Right lobe of liver (tissue), 6 donors: ENCODE measurements around the gene UVSSA. TPM values are rescaled to one million over a fixed set of nuclear protein-coding genes. Genes with fewer than 3 reads are reported as not detected.
A peak's percentile ranks its signal among the peaks of the same experiment; 100 is the strongest.

Experiments used
- ATAC-seq, 4 donors: fragments of 200-7000 bp; cut with Tn5 transposase; one replicate each; pipeline ENCODE4 v1.9.1; 2020; ENCODE audit warnings: mild to moderate bottlenecking in 4 of 4, moderate library complexity in 4 of 4
- DNase-seq, 3 donors: peaks; one replicate each; pipeline ENCODE4 v3.0.0-alpha.2; 2020
- H3K27ac ChIP-seq, 3 donors: fragments of 200-600 bp; one replicate each; pipeline ENCODE4 v1.8.0; 2022
- H3K27me3 ChIP-seq, 2 donors: fragments of 200-600 bp; one replicate each; pipeline ENCODE4 v1.8.0; 2022
- H3K36me3 ChIP-seq, 4 donors: fragments of 200-600 bp; sonication (generic) in 1 of 4; one replicate each; pipeline versions ENCODE4 v1.5.1 to v1.8.0; 2017 to 2022; ENCODE audit warnings: control low read depth in 1 of 4
- H3K4me1 ChIP-seq, 4 donors: fragments of 200-600 bp; sonication (generic) in 1 of 4; one replicate each; pipeline versions ENCODE4 v1.5.1 to v1.8.0; 2017 to 2022; ENCODE audit warnings: control low read depth in 1 of 4
- H3K4me3 ChIP-seq, 3 donors: fragments of 200-600 bp; one replicate each; pipeline ENCODE4 v1.8.0; 2022
- H3K9me3 ChIP-seq, 4 donors: fragments of 200-600 bp; sonication (generic) in 1 of 4; one replicate each; pipeline versions ENCODE4 v1.5.1 to v1.8.0; 2017 to 2022; ENCODE audit warnings: control low read depth in 1 of 4
- CTCF ChIP-seq, 4 donors: fragments of 200-600 bp in 3 of 4; fragments of 450-650 bp in 1 of 4; IDR thresholded peaks; one replicate each; pipeline versions ENCODE4 v1.5.1 to v1.8.0; 2016 to 2022; ENCODE audit warnings: antibody characterized with exemption in 4 of 4, mild to moderate bottlenecking in 2 of 4
- POLR2A ChIP-seq: fragments of 450-650 bp; IDR thresholded peaks from one replicate; pipeline ENCODE4 v1.6.1; 2017; ENCODE audit warnings: antibody characterized with exemption, mild to moderate bottlenecking
- WGBS: methylation state at CpG from one replicate; pipeline ENCODE4 v1.1.6; 2018; ENCODE audit warnings: low coverage, low lambda C conversion rate; ENCODE audit not compliant: insufficient coverage; ENCODE audit errors: missing lambda C conversion rate; 5-methylcytosine and 5-hydroxymethylcytosine counted together
- intact Hi-C, 2 donors: fragments of 100-400 bp; cut with DNase I; formaldehyde crosslinking; loops; one replicate each; pipeline versions ENCODE4 v1.11.2 to v1.14.1; 2022
- total RNA-seq, 6 experiments: library from RNA; depleted of rRNA in 2 of 6; stranded (reverse); fragments of >200 nt in 2 of 6; fragmentation: NEBNext Ultra II Directional in 3 of 6; extraction: Animal tissue kit (Norgen Biotek cat#: 25700) in 3 of 6; gene quantifications; one replicate each; pipeline versions ENCODE4 v1.1.0 to v1.2.4, GENCODE V29; 2016 to 2023
- donor health status: DM: no; HTN: yes; CAD: no.
- donor health status: DM: no; HTN: no; CAD: no.
- donor health status: DM: no; HTN: no; CAD: no.
- donor health status: DM: no; HTN: yes; CAD: no.
- donor health status: DM: no; HTN: yes; CAD: no.

UVSSA gene
- total RNA-seq, 6 experiments from 2014 or later: 9.1 to 14.5 (median 11.3) TPM

- Histone ChIP-seq H3K27ac (no peak overlapping the region), H3K9me3 (no peaks in the 10 kb centered on the region), H3K36me3 (peaks cover 0 to 13% (median 1%) of the 10 kb centered on the region in 4 donors), H3K4me1 (peaks cover 0 to 20% (median 4%) of the 10 kb centered on the region in 4 donors), H3K27me3 (no peaks in the 10 kb centered on the region), H3K4me3 (no peak overlapping the region)
- ATAC-seq (no peak), DNase-seq (peak in 1 of 3 donors; percentile 55)
- intact Hi-C loops: loop anchor here (5.0 kb wide), 1 partner anchor 97 kb away; the partner anchor contains the start of gene CTBP1 (in 2 of the 2)
- TF ChIP-seq POLR2A (no peak), CTCF (IDR thresholded peaks at IDR 0.05) (no peak)
- WGBS: 82% methylated on average over 6 of the region's 12 CpGs
Measured at GRCh38 chr4:1344696-1345095, 2.3 kb upstream of the UVSSA start.

- Histone ChIP-seq H3K27me3 (no peaks in the 10 kb centered on the region), H3K9me3 (no peaks in the 10 kb centered on the region), H3K27ac (peak overlapping the region; percentile 65 to 93 (median 83)), H3K36me3 (peaks cover 0 to 1% (median under 1%) of the 10 kb centered on the region in 4 donors), H3K4me1 (peaks cover 0 to 20% (median 4%) of the 10 kb centered on the region in 4 donors), H3K4me3 (peak overlapping the region; percentile 77 to 99 (median 93))
- DNase-seq (peak in 2 of 3 donors; percentile 55 to 72), ATAC-seq (peak in 3 of 4 donors; percentile 0 to 5 (median 4))
- TF ChIP-seq CTCF (IDR thresholded peaks at IDR 0.05) (peak in 1 of 4 donors; percentile 9), POLR2A (peak; percentile 6)
- intact Hi-C loops: loop anchor here in 1 of 2 donors (5.0 kb wide), 1 partner anchor 99 kb away; the partner anchor contains the start of gene CTBP1
- WGBS: 1% methylated on average over 40 of the region's 76 CpGs
Measured at GRCh38 chr4:1345903-1346780, 866 bp upstream of the UVSSA start.

GRCh38 chr4:1347410-1347864, 429 bp downstream of the UVSSA start:
- peak overlapping the region; percentile 88 to 98 (median 95) for H3K27ac ChIP-seq
- peak overlapping the region; percentile 71 to 93 (median 77) for H3K4me3 ChIP-seq
- WGBS: 0% methylated on average over 21 of the region's 43 CpGs
- DNase-seq (peak; percentile 72 to 79 (median 77)), ATAC-seq (peak; percentile 19 to 42 (median 26))
- H3K4me1 ChIP-seq: peaks cover 0 to 20% (median 4%) of the 10 kb centered on the region in 4 donors
- no peaks in the 10 kb centered on the region for H3K9me3 ChIP-seq
- H3K27me3 ChIP-seq: no peaks in the 10 kb centered on the region
- no peak for TF ChIP-seq CTCF (IDR thresholded peaks at IDR 0.05)
- TF ChIP-seq POLR2A: peak; percentile 72
- intact Hi-C loops: loop anchor here in 1 of 2 donors (5.0 kb wide), 1 partner anchor 100 kb away; the partner anchor contains the start of gene CTBP1
- peaks cover 0 to 1% (median 0%) of the 10 kb centered on the region in 4 donors for H3K36me3 ChIP-seq

GRCh38 chr4:1348014-1348513, 1.1 kb downstream of the UVSSA start:
- Histone ChIP-seq H3K4me3 (peak overlapping the region; percentile 71 to 93 (median 77)), H3K27me3 (no peaks in the 10 kb centered on the region), H3K36me3 (peaks cover 0 to 6% (median under 1%) of the 10 kb centered on the region in 4 donors), H3K4me1 (peaks cover 0 to 20% (median 4%) of the 10 kb centered on the region in 4 donors), H3K27ac (peak overlapping the region; percentile 88 to 98 (median 95)), H3K9me3 (no peaks in the 10 kb centered on the region)
- WGBS: 46% methylated on average over 5 of the region's 12 CpGs
- no peak for ATAC-seq
- peak in 2 of 3 donors; percentile 26 to 50 for DNase-seq
- intact Hi-C loops: loop anchor here in 1 of 2 donors (5.0 kb wide), 1 partner anchor 101 kb away; the partner anchor contains the start of gene CTBP1
- TF ChIP-seq POLR2A (no peak), CTCF (IDR thresholded peaks at IDR 0.05) (no peak)
